ENCODE data around the gene CLEC18B. TPM values are rescaled to one million over a fixed set of nuclear protein-coding genes. Genes with fewer than 3 reads are reported as not detected.
A peak's percentile ranks its signal among the peaks of the same experiment; 100 is the strongest.
"Not testable (repeated sequence)": the region's sequence is repeated elsewhere in the genome, so short reads cannot be mapped to it uniquely, and the experiment has no call there.

CLEC18B gene
- total RNA-seq = 0.30 TPM
- long read RNA-seq = 0 reads

GRCh38 chr16:74420612-74421481, at the start of gene CLEC18B:
CLEC18B (minus strand) TSS chr16:74421478; CDS start chr16:74421270, 208 bp downstream.
- H3K4me1 ChIP-seq; H3K27ac ChIP-seq (replicated peaks); DNase-seq; H3K27me3 ChIP-seq (ENCODE audit: low read depth); H3K4me3 ChIP-seq; intact Hi-C loops (cut with micrococcal nuclease); H3K36me3 ChIP-seq; H3K9me3 ChIP-seq (replicated peaks): not testable (repeated sequence)

GRCh38 chr16:74469946-74470478, 48.7 kb upstream of the CLEC18B start:
- no peak overlapping the region for H3K27ac ChIP-seq (replicated peaks)
- TF ChIP-seq, protein P1, sequence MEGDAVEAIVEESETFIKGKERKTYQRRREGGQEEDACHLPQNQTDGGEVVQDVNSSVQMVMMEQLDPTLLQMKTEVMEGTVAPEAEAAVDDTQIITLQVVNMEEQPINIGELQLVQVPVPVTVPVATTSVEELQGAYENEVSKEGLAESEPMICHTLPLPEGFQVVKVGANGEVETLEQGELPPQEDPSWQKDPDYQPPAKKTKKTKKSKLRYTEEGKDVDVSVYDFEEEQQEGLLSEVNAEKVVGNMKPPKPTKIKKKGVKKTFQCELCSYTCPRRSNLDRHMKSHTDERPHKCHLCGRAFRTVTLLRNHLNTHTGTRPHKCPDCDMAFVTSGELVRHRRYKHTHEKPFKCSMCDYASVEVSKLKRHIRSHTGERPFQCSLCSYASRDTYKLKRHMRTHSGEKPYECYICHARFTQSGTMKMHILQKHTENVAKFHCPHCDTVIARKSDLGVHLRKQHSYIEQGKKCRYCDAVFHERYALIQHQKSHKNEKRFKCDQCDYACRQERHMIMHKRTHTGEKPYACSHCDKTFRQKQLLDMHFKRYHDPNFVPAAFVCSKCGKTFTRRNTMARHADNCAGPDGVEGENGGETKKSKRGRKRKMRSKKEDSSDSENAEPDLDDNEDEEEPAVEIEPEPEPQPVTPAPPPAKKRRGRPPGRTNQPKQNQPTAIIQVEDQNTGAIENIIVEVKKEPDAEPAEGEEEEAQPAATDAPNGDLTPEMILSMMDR (IDR thresholded peaks at IDR 0.05; ENCODE audit: borderline replicate concordance) = no peak
- H3K36me3 ChIP-seq = peaks cover 96% of the 10 kb centered on the region
- intact Hi-C loops (cut with micrococcal nuclease) = no loop called here
- no peaks in the 10 kb centered on the region for H3K4me1 ChIP-seq
- H3K9me3 ChIP-seq (replicated peaks) = no peaks in the 10 kb centered on the region
- H3K27me3 ChIP-seq (ENCODE audit: low read depth) = no peaks in the 10 kb centered on the region
- DNase-seq = no peak
- H3K4me3 ChIP-seq = no peak overlapping the region

- Histone ChIP-seq H3K4me3 (no peak overlapping the region), H3K27me3 (ENCODE audit: low read depth) (no peaks in the 10 kb centered on the region), H3K4me1 (no peaks in the 10 kb centered on the region), H3K36me3 (peaks cover 96% of the 10 kb centered on the region), H3K27ac (replicated peaks) (no peak overlapping the region), H3K9me3 (replicated peaks) (no peaks in the 10 kb centered on the region)
- TF ChIP-seq, protein P1 (IDR thresholded peaks at IDR 0.05; ENCODE audit: borderline replicate concordance) = no peak
- no peak for DNase-seq
- intact Hi-C loops (cut with micrococcal nuclease) = no loop called here
These were observed 47.7 kb upstream of the CLEC18B start for GRCh38 chr16:74468807-74469525.

DNA sequence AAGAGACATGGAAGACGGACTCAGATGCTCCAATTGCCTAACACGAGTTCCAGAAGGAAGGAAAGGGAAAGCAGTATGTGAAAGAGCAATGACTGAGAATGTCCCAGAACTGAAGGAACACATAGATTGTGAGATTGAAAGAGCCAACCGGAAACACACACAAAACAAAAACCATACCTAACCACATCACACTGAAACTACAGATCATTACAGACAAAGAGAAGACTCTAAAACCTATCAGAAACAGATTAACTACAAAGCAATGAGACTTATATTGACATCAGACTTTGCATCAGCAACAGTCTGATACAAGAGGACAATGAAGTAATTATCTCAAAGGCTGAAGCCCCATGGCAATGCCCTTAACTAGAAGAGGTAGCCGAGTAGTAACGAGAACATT, 45.6 kb upstream of the CLEC18B start:
- Histone ChIP-seq H3K27me3 (ENCODE audit: low read depth) (no peaks in the 10 kb centered on the region), H3K9me3 (replicated peaks) (no peaks in the 10 kb centered on the region), H3K4me3 (no peak overlapping the region), H3K36me3 (peaks cover 98% of the 10 kb centered on the region), H3K27ac (replicated peaks) (no peak overlapping the region), H3K4me1 (no peaks in the 10 kb centered on the region)
- TF ChIP-seq, protein P1 (IDR thresholded peaks at IDR 0.05; ENCODE audit: borderline replicate concordance) = no peak
- intact Hi-C loops (cut with micrococcal nuclease) = no loop called here
- no peak for DNase-seq

DNA sequence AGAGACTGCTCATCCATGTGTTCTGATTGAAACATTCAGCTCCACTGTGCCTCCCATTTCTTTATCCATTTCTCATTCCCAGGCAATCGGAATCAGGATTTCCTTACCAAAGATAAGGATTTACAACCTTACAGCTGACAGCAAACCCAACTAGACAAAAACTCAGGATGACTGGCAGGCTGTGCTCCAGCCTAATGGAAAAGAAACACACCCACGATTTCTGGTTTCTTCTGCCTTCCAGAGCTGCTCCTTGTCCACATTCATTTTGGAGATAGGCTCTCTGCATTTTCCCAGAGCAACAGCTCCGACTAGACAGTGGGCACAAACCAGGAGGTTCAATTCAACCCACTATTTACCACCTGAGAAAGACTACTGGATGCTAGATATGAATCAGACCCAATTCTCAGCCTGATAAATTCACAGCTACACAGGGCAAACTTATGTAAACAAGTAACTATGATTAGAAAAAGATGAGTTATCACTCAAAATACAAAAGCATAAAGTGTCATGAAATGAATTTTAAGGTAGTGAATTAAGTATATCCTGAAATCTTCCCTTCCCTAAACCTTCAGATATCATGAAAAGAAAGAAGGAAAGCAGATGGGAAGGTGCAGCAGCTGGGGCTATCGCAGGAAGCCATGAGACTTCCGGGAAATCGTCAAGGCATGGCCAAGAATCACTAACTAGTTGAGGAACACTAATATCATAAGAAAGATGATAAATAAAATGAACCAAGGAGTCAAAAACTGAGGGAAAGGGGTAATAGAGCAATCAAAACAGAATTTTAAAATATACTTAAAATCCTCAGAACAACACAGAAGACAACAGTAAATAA, 44.8 kb upstream of the CLEC18B start:
- no peaks in the 10 kb centered on the region for H3K4me1 ChIP-seq
- DNase-seq = no peak
- no peak overlapping the region for H3K4me3 ChIP-seq
- intact Hi-C loops (cut with micrococcal nuclease) = no loop called here
- TF ChIP-seq, protein P1 (IDR thresholded peaks at IDR 0.05; ENCODE audit: borderline replicate concordance) = no peak
- H3K36me3 ChIP-seq = peaks cover 98% of the 10 kb centered on the region
- H3K27ac ChIP-seq (replicated peaks) = peak overlapping the region; percentile 7
- no peaks in the 10 kb centered on the region for H3K9me3 ChIP-seq (replicated peaks)
- no peaks in the 10 kb centered on the region for H3K27me3 ChIP-seq (ENCODE audit: low read depth)
